HTR-8/SVneo (cell line): ENCODE data around the gene DNAJB12.
"Not testable (repeated sequence)": the region's sequence is repeated elsewhere in the genome, so short reads cannot be mapped to it uniquely, and the experiment has no call there.

Experiments
- DNase-seq: peaks from one replicate; pipeline ENCODE4 v3.0.0; 2011; ENCODE audit warnings: low spot score, mixed read lengths; ENCODE audit not compliant: insufficient read length
- FAIRE-seq: peaks from 2 replicates; lab custom pipeline; 2011; peaks lifted over from hg19 to GRCh38; lab: Jason Lieb, UNC

DNAJB12 gene

GRCh38 chr10:72333112-72334015, 21.4 kb downstream of the DNAJB12 start:
- DNase-seq (no peak), FAIRE-seq (no peak)

GRCh38 chr10:72332423-72333111, 22.2 kb downstream of the DNAJB12 start:
- DNase-seq = no peak

GRCh38 chr10:72331575-72332422, 22.9 kb downstream of the DNAJB12 start:
- FAIRE-seq (no peak), DNase-seq (no peak)

More at GRCh38 chr10:72332423-72333111, 22.2 kb downstream of the DNAJB12 start:
- no peak for FAIRE-seq

GRCh38 chr10:72330069-72330426, 24.7 kb downstream of the DNAJB12 start:
- no peak for DNase-seq
- FAIRE-seq = no peak

GRCh38 chr10:72329290-72330068, 25.2 kb downstream of the DNAJB12 start:
- DNase-seq = no peak
- FAIRE-seq = no peak

GRCh38 chr10:72328829-72329204, 25.9 kb downstream of the DNAJB12 start:
- no peak for DNase-seq
- FAIRE-seq = no peak

GRCh38 chr10:72328045-72328828, 26.5 kb downstream of the DNAJB12 start:
- peak; percentile 72 for DNase-seq
- no peak for FAIRE-seq

- not testable (repeated sequence) for FAIRE-seq, DNase-seq
These were observed 27.8 kb downstream of the DNAJB12 start for GRCh38 chr10:72326665-72327603.

GRCh38 chr10:72325243-72326175, 29.2 kb downstream of the DNAJB12 start:
- DNase-seq, FAIRE-seq: not testable (repeated sequence)

- FAIRE-seq (no peak), DNase-seq (no peak)
These were observed 30.9 kb downstream of the DNAJB12 start for GRCh38 chr10:72323771-72324191.

GRCh38 chr10:72323108-72323749, 31.5 kb downstream of the DNAJB12 start:
- DNase-seq (no peak), FAIRE-seq (no peak)

- FAIRE-seq = no peak
- no peak for DNase-seq
These were observed 32.2 kb downstream of the DNAJB12 start for GRCh38 chr10:72322280-72323058.

GRCh38 chr10:72322030-72322279, 32.8 kb downstream of the DNAJB12 start:
- FAIRE-seq (no peak), DNase-seq (no peak)

GRCh38 chr10:72321248-72322029, 33.3 kb downstream of the DNAJB12 start:
- no peak for DNase-seq
- FAIRE-seq = no peak

GRCh38 chr10:72320676-72321247, 34.0 kb downstream of the DNAJB12 start:
- FAIRE-seq (no peak), DNase-seq (peak; percentile 84)
